ENCODE results near the gene RIT1.

- TF ChIP-seq POLR2A (IDR thresholded peaks at IDR 0.05; ENCODE audit: low read length) (no peak), GATA1 (IDR thresholded peaks at IDR 0.05; ENCODE audit: low read depth, low read length) (no peak)
Measured at GRCh38 chr1:155861896-155862295, 49.3 kb downstream of the RIT1 start.
